ENCODE results near the gene PUM2. TPM values are rescaled to one million over a fixed set of nuclear protein-coding genes. Genes with fewer than 3 reads are reported as not detected.
A peak's percentile ranks its signal among the peaks of the same experiment; 100 is the strongest.

PUM2 gene
- total RNA-seq, 1 donor from 2014 or later: 122 TPM

DNA sequence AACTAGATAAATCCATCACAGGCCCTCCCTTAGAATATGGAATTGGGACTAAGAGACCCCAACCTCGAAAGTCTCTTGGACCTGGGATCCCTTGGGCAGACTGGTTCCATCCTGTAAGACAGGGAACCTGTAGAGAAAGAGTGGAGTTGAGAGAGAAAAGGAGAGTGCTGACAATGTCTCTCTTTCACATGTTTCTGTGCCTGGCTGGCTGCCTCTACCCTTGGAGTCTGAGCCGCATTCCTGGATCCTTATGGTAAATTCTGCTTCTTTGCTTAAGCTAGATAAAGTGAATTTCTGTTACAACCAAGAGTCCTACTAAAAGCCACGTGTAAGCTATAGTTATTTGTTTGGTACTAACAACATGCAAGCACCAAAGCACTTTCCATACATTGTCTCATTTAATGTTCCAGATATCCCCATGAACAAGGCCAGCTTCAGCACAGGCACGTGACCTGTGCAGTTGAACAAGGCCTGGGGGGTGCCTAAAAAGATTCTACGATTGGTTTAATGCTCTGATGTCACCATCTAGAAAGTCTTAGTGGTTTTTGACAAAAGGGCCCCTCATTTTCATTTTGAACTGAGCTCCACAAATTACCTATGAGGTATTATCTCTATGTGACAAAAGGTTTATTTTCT, 2.1 kb upstream of the PUM2 start:
- Mint-ChIP-seq H3K27ac (no peak overlapping the region), H3K27me3 (ENCODE audit: low read depth) (no peaks in the 10 kb centered on the region), H3K4me3 (no peak overlapping the region), H3K36me3 (no peaks in the 10 kb centered on the region), H3K4me1 (peaks cover 19% of the 10 kb centered on the region), H3K9me3 (no peaks in the 10 kb centered on the region)
- no peak for DNase-seq (ENCODE audit: low spot score in 2 of 2, unreplicated experiment in 2 of 2)
- no peak for TF ChIP-seq CTCF (IDR thresholded peaks at IDR 0.05; ENCODE audit: unreplicated experiment)

DNA sequence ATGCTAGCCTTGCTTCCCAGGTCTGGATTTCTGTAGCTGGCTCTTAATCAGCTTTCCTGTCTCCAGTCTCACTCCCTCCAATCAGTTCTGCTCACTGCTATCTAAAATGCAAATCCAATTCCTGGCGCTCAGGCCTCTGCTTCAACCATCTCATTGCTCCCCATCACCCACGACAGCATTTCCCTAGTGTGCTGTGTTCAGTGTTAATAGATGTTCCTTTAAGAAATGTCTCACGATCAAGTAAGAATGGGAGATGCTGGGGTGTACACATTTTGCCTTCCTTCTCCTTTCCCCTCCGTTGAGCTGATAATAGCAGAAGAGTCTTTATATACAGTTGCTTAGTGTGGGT, 1.6 kb upstream of the PUM2 start:
- Mint-ChIP-seq H3K4me3 (no peak overlapping the region), H3K9me3 (no peaks in the 10 kb centered on the region), H3K27me3 (ENCODE audit: low read depth) (no peaks in the 10 kb centered on the region), H3K36me3 (no peaks in the 10 kb centered on the region), H3K27ac (no peak overlapping the region), H3K4me1 (peaks cover 24% of the 10 kb centered on the region)
- TF ChIP-seq CTCF (IDR thresholded peaks at IDR 0.05; ENCODE audit: unreplicated experiment): no peak
- DNase-seq (ENCODE audit: low spot score in 2 of 2, unreplicated experiment in 2 of 2): no peak

GRCh38 chr2:20351555-20352229, 1.0 kb upstream of the PUM2 start:
- Mint-ChIP-seq H3K4me3 (no peak overlapping the region), H3K4me1 (peaks cover 29% of the 10 kb centered on the region)

DNA sequence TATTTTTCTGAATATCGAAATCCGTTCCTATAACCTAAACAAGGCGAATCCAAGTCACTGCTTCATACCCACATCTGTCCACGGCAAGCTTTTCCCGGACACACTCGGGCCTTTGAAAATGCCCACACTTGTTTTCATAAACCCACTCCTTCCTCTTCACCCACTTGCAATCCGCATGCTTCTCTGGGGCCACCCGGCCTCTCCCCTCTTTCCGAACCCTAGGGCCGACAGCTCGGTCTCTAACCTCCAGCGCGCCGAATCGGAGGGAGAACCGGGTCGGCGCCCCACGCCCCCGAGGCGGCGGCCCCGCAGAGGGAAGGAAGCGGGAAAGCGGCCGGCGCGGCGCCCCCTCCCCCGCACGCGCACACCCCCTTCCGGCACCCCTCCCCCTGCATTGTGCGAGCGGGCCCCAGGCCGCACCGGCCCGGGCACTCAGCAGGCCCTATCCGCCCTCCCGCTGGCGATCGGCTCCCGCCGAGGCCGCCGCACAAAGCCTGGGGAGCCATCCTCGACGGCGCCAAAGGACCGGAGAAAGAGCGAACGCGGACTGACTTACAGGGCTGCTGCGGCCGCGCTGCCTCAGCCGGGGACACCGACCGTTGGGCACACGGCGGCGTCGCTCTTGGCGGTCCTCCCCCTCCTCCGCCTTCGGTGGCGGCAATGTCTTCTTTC, 467 bp downstream of the PUM2 start:
- Mint-ChIP-seq H3K9me3 (no peaks in the 10 kb centered on the region), H3K36me3 (no peaks in the 10 kb centered on the region), H3K27me3 (ENCODE audit: low read depth) (no peaks in the 10 kb centered on the region), H3K4me1 (peaks cover 35% of the 10 kb centered on the region), H3K27ac (peak overlapping the region; percentile 90), H3K4me3 (peak overlapping the region; percentile 92)
- DNase-seq (ENCODE audit: low spot score in 2 of 2, unreplicated experiment in 2 of 2): peak; percentile 42 to 64
- no peak for TF ChIP-seq CTCF (IDR thresholded peaks at IDR 0.05; ENCODE audit: unreplicated experiment)

More at GRCh38 chr2:20351555-20352229, 1.0 kb upstream of the PUM2 start:
- no peaks in the 10 kb centered on the region for H3K27me3 Mint-ChIP-seq (ENCODE audit: low read depth)
- H3K27ac Mint-ChIP-seq: no peak overlapping the region
- no peaks in the 10 kb centered on the region for H3K9me3 Mint-ChIP-seq
- no peaks in the 10 kb centered on the region for H3K36me3 Mint-ChIP-seq
- TF ChIP-seq CTCF (IDR thresholded peaks at IDR 0.05; ENCODE audit: unreplicated experiment): no peak
- no peak for DNase-seq (ENCODE audit: low spot score in 2 of 2, unreplicated experiment in 2 of 2)

GRCh38 chr2:20349513-20349921, 1.1 kb downstream of the PUM2 start:
- Mint-ChIP-seq H3K27me3 (ENCODE audit: low read depth) (no peaks in the 10 kb centered on the region), H3K4me1 (peaks cover 35% of the 10 kb centered on the region), H3K4me3 (peak overlapping the region; percentile 92), H3K9me3 (no peaks in the 10 kb centered on the region), H3K27ac (peak overlapping the region; percentile 84), H3K36me3 (no peaks in the 10 kb centered on the region)
- no peak for TF ChIP-seq CTCF (IDR thresholded peaks at IDR 0.05; ENCODE audit: unreplicated experiment)
- no peak for DNase-seq (ENCODE audit: low spot score in 2 of 2, unreplicated experiment in 2 of 2)
